IMR-90 (cell line): ENCODE measurements around the gene CROCC2. TPM values are rescaled to one million over a fixed set of nuclear protein-coding genes. Genes with fewer than 3 reads are reported as not detected.

ENCODE experiments used
- ATAC-seq: fragments of 200-7000 bp; cut with Tn5 transposase; 2 replicates; pipeline ENCODE4 v1.9.1; 2020; ENCODE audit warnings: low read depth, mild to moderate bottlenecking, moderate library complexity
- BruUV-seq: library from RNA; stranded (reverse); fragments of 400-500 nt; replicated peaks from 2 replicates; lab custom pipeline; 2021; lab: Mats Ljungman, UMichigan
- CTCF ChIA-PET: fragments of 300-600 bp; formaldehyde crosslinking; extraction: SDS; loops from one replicate; lab custom pipeline; 2021; ENCODE audit warnings: antibody characterized with exemption; lab: Yijun Ruan, JAX
- POLR2A ChIA-PET: fragments of 300-600 bp; sonication (Branson Sonifier 250); formaldehyde crosslinking; loops from one replicate; lab custom pipeline; 2022; ENCODE audit warnings: antibody characterized with exemption; ENCODE audit not compliant: unreplicated experiment; lab: Charles Lee
- DNase-seq: peaks from one replicate; pipeline ENCODE4 v3.0.0; 2013
- H2AFZ ChIP-seq: replicated peaks from 2 replicates; pipeline ENCODE3; 2013; ENCODE audit warnings: low read length, mild to moderate bottlenecking; ENCODE audit not compliant: poor library complexity
- H2AK5ac ChIP-seq: 2 replicates; pipeline ENCODE4 v1.6.1; 2013; ENCODE audit warnings: low read depth, low read length, inconsistent platforms
- H2AK9ac ChIP-seq: replicated peaks from 2 replicates; pipeline ENCODE3; 2013; ENCODE audit warnings: mild to moderate bottlenecking, low read depth, low read length, moderate library complexity; ENCODE audit not compliant: poor library complexity
- H2BK120ac ChIP-seq: 2 replicates; pipeline ENCODE4 v1.6.1; 2013; ENCODE audit warnings: low read depth, low read length, inconsistent platforms
- H2BK15ac ChIP-seq: 3 replicates; pipeline ENCODE4 v1.6.1; 2013; ENCODE audit warnings: low read depth, low read length, inconsistent platforms
- H2BK20ac ChIP-seq: 2 replicates; pipeline ENCODE4 v1.6.1; 2013; ENCODE audit warnings: low read depth, mild to moderate bottlenecking, inconsistent platforms, low read length, moderate library complexity
- H2BK5ac ChIP-seq: 2 replicates; pipeline ENCODE4 v1.6.1; 2013; ENCODE audit warnings: mild to moderate bottlenecking, low read depth, low read length, inconsistent platforms; ENCODE audit not compliant: poor library complexity, severe bottlenecking
- H3K14ac ChIP-seq: replicated peaks from 2 replicates; pipeline ENCODE4 v1.6.1; 2013; ENCODE audit warnings: low read depth, low read length, inconsistent platforms
- H3K18ac ChIP-seq: 2 replicates; pipeline ENCODE4 v1.6.1; 2013; ENCODE audit warnings: low read depth, low read length, control low read depth
- H3K23ac ChIP-seq: 2 replicates; pipeline ENCODE4 v1.6.1; 2013; ENCODE audit warnings: low read depth, low read length, inconsistent platforms
- H3K27ac ChIP-seq: 2 replicates; pipeline ENCODE4 v1.5.1; 2013; ENCODE audit warnings: mild to moderate bottlenecking, control low read depth, low read length; ENCODE audit not compliant: insufficient read depth
- H3K27me3 ChIP-seq: 2 replicates; pipeline ENCODE4 v1.6.1; 2013; ENCODE audit warnings: low read length; ENCODE audit not compliant: control insufficient read depth, insufficient read depth
- H3K36me3 ChIP-seq: 2 replicates; pipeline ENCODE4 v1.6.1; 2013; ENCODE audit warnings: low read length, mixed read lengths; ENCODE audit not compliant: control insufficient read depth, insufficient read depth
- H3K4ac ChIP-seq: 2 replicates; pipeline ENCODE4 v1.6.1; 2013; ENCODE audit warnings: low read depth, low read length, inconsistent platforms
- H3K4me1 ChIP-seq: 2 replicates; pipeline ENCODE4 v1.6.1; 2013; ENCODE audit warnings: low read length, mixed read lengths; ENCODE audit not compliant: control insufficient read depth, insufficient read depth
- H3K4me2 ChIP-seq: 2 replicates; pipeline ENCODE4 v1.6.1; 2013; ENCODE audit warnings: low read depth, mild to moderate bottlenecking, control low read depth, low read length, moderate library complexity
- H3K4me3 ChIP-seq: 2 replicates; pipeline ENCODE4 v1.5.1; 2013; ENCODE audit warnings: low read depth, mild to moderate bottlenecking, control low read depth, low read length, moderate library complexity; ENCODE audit not compliant: insufficient read depth
- H3K56ac ChIP-seq: 2 replicates; pipeline ENCODE4 v1.6.1; 2013; ENCODE audit warnings: low read length, inconsistent platforms; ENCODE audit not compliant: insufficient read depth; ENCODE audit errors: extremely low read depth
- H3K79me1 ChIP-seq, 2 experiments: 2 replicates each; pipeline ENCODE4 v1.6.1; 2013; ENCODE audit warnings: low read length in 2 of 2, inconsistent platforms in 1 of 2, low read depth in 1 of 2
- H3K9ac ChIP-seq: 2 replicates; pipeline ENCODE4 v1.6.1; 2013; ENCODE audit warnings: low read depth, low read length, control low read depth
- H3K9me1 ChIP-seq: 2 replicates; pipeline ENCODE4 v1.6.1; 2013; ENCODE audit warnings: low read length, inconsistent platforms; ENCODE audit not compliant: insufficient read depth
- H3K9me3 ChIP-seq: 2 replicates; pipeline ENCODE4 v1.6.1; 2013; ENCODE audit warnings: low read length; ENCODE audit not compliant: control insufficient read depth, insufficient read depth
- H4K20me1 ChIP-seq: 2 replicates; pipeline ENCODE4 v1.6.1; 2013; ENCODE audit warnings: low read length, inconsistent platforms; ENCODE audit not compliant: insufficient read depth
- H4K5ac ChIP-seq: 2 replicates; pipeline ENCODE4 v1.6.1; 2013; ENCODE audit warnings: mild to moderate bottlenecking, low read depth, low read length, control low read depth
- H4K8ac ChIP-seq, 2 experiments: 2 replicates each; pipeline ENCODE4 v1.6.1; 2013; ENCODE audit warnings: low read depth in 2 of 2, low read length in 2 of 2, control low read depth in 1 of 2, inconsistent platforms in 1 of 2
- H4K91ac ChIP-seq: 2 replicates; pipeline ENCODE4 v1.6.1; 2013; ENCODE audit warnings: low read depth, low read length, inconsistent platforms; ENCODE audit not compliant: insufficient read depth
- BHLHE40 ChIP-seq: fragments of 150-350 bp; IDR thresholded peaks from 2 replicates; pipeline ENCODE4 v1.6.1; 2016; ENCODE audit warnings: mild to moderate bottlenecking, low read depth, low read length
- CEBPB ChIP-seq: IDR thresholded peaks from 2 replicates; pipeline ENCODE4 v1.6.1; 2012; ENCODE audit warnings: low read depth, low read length, improper control_type of control experiment
- CHD1 ChIP-seq: IDR thresholded peaks from 2 replicates; pipeline ENCODE4 v1.6.1; 2012; ENCODE audit warnings: low read depth, low read length, improper control_type of control experiment
- CTCF ChIP-seq: conservative IDR thresholded peaks from 2 replicates; pipeline ENCODE4 v1.5.1; 2012; ENCODE audit warnings: mild to moderate bottlenecking, low read depth, low read length, improper control_type of control experiment
- ELK1 ChIP-seq: fragments of 150-350 bp; IDR thresholded peaks from 2 replicates; pipeline ENCODE4 v1.6.1; 2016; ENCODE audit warnings: low read depth, mild to moderate bottlenecking, low read length, moderate library complexity, borderline replicate concordance
- FOS ChIP-seq: fragments of 150-350 bp; IDR thresholded peaks from 2 replicates; pipeline ENCODE4 v1.6.1; 2016; ENCODE audit warnings: low read depth, low read length
- MAFK ChIP-seq: IDR thresholded peaks from 2 replicates; pipeline ENCODE4 v1.6.1; 2012; ENCODE audit warnings: low read depth, low read length, improper control_type of control experiment
- MAZ ChIP-seq: IDR thresholded peaks from 2 replicates; pipeline ENCODE4 v1.6.1; 2012; ENCODE audit warnings: low read depth, mild to moderate bottlenecking, low read length, improper control_type of control experiment, moderate library complexity, borderline replicate concordance
- MXI1 ChIP-seq: IDR thresholded peaks from 2 replicates; pipeline ENCODE4 v1.6.1; 2012; ENCODE audit warnings: low read depth, mild to moderate bottlenecking, low read length, moderate library complexity, borderline replicate concordance
- NFE2L2 ChIP-seq: fragments of 150-350 bp; IDR thresholded peaks from 2 replicates; pipeline ENCODE4 v1.6.1; 2016; ENCODE audit warnings: low read depth, mild to moderate bottlenecking, low read length
- POLR2A ChIP-seq: IDR thresholded peaks from 2 replicates; pipeline ENCODE4 v1.6.1; 2012; ENCODE audit warnings: mild to moderate bottlenecking, low read depth, low read length
- RAD21 ChIP-seq: IDR thresholded peaks from 2 replicates; pipeline ENCODE4 v1.6.1; 2012; ENCODE audit warnings: low read length, improper control_type of control experiment
- RCOR1 ChIP-seq: IDR thresholded peaks from 2 replicates; pipeline ENCODE4 v1.6.1; 2012; ENCODE audit warnings: mild to moderate bottlenecking, low read length, improper control_type of control experiment; ENCODE audit not compliant: insufficient replicate concordance
- RFX5 ChIP-seq: IDR thresholded peaks from 2 replicates; pipeline ENCODE4 v1.8.0; 2012; ENCODE audit warnings: low read depth, mild to moderate bottlenecking, low read length, moderate library complexity
- SMC3 ChIP-seq: fragments of 150-350 bp; IDR thresholded peaks from 2 replicates; pipeline ENCODE4 v1.6.1; 2016; ENCODE audit warnings: low read depth, mild to moderate bottlenecking, antibody characterized with exemption, low read length, moderate library complexity
- USF2 ChIP-seq: fragments of 150-350 bp; IDR thresholded peaks from 2 replicates; pipeline ENCODE4 v1.6.1; 2017; ENCODE audit warnings: mild to moderate bottlenecking, antibody characterized with exemption, low read length, low read depth
- WGBS, 2 experiments: methylation state at CpG; one replicate each; pipeline versions ENCODE4 v1.1.5 to v1.1.7; 2013; ENCODE audit warnings: missing lambda C conversion rate in 2 of 2; ENCODE audit not compliant: insufficient read length in 1 of 2; ENCODE audit errors: extremely low coverage in 2 of 2; 5-methylcytosine and 5-hydroxymethylcytosine counted together
- dilution Hi-C: fragments of 300-500 bp; cut with HindIII; formaldehyde crosslinking; loops from one replicate; pipeline ENCODE4 v1.14.3; 2018; ENCODE audit warnings: low sequenced_read_pairs; ENCODE audit not compliant: unreplicated experiment
- in situ Hi-C: fragments of 300-500 bp; cut with MboI; formaldehyde crosslinking; loops from 3 replicates; pipeline ENCODE4 v1.14.3; 2019; ENCODE audit warnings: low sequenced_read_pairs, inconsistent platforms, mixed read lengths
- intact Hi-C: fragments of 100-400 bp; cut with micrococcal nuclease; formaldehyde crosslinking; loops from 2 replicates; pipeline ENCODE4 v1.10.0; 2022
- polyA plus RNA-seq, 3 experiments: library from polyadenylated mRNA; depleted of rRNA; stranded (reverse); fragments of >200 nt; gene quantifications; 2 replicates each; pipeline ENCODE4 v1.2.3, GENCODE V29; 2012; ENCODE audit warnings: low replicate concordance in 1 of 3
- total RNA-seq: library from RNA; depleted of rRNA; stranded (reverse); fragments of >200 nt; gene quantifications from 2 replicates; pipeline ENCODE4 v1.2.3, GENCODE V29; 2012

Gene CROCC2
- total and polyA plus RNA-seq, 2 of the 4 experiments (the other 2 are of a cell fraction) = not detected

GRCh38 chr2:240874715-240875227 is 31.4 kb upstream of the CROCC2 start:
- no peak for DNase-seq
- TF ChIP-seq RFX5 (no peak), SMC3 (no peak), BHLHE40 (no peak), FOS (no peak), USF2 (no peak), RCOR1 (no peak), NFE2L2 (no peak), RAD21 (no peak), CEBPB (no peak), CTCF (no peak), CHD1 (no peak), MAZ (no peak), ELK1 (no peak), MAFK (no peak), MXI1 (no peak), POLR2A (no peak)
- no peaks in the 10 kb centered on the region for H4K20me1 ChIP-seq
- CTCF ChIA-PET = no interaction called here
- H3K27ac ChIP-seq = no peak overlapping the region
- no peak overlapping the region for H3K18ac ChIP-seq
- H2AK9ac ChIP-seq = no peak overlapping the region
- H2BK120ac ChIP-seq = no peak overlapping the region
- H3K9me3 ChIP-seq = no peaks in the 10 kb centered on the region
- H2BK15ac ChIP-seq = no peak overlapping the region
- ATAC-seq = no peak; the same call in 1 of the 2 replicates
- no peak overlapping the region for H3K9ac ChIP-seq
- H3K14ac ChIP-seq = no peak overlapping the region
- H3K56ac ChIP-seq = no peak overlapping the region
- WGBS, 2 experiments = 60% methylated on average over 4 of the region's 12 CpGs; no CpG with 5 or more reads in 1 of the 2 experiments
- no peak overlapping the region for H4K5ac ChIP-seq
- no peak overlapping the region for H3K4ac ChIP-seq
- no peak overlapping the region for H3K4me3 ChIP-seq
- no peak overlapping the region for H4K8ac ChIP-seq
- H3K23ac ChIP-seq = no peak overlapping the region
- dilution Hi-C loops = no loop called here
- no peak overlapping the region for H3K4me2 ChIP-seq
- no peaks in the 10 kb centered on the region for H3K36me3 ChIP-seq
- H4K91ac ChIP-seq = no peak overlapping the region
- intact Hi-C loops = no loop called here
- no peak overlapping the region for H2AFZ ChIP-seq
- POLR2A ChIA-PET = no interaction called here
- H3K27me3 ChIP-seq = peaks cover 28% of the 10 kb centered on the region; the same call in 1 of the 2 replicates
- H3K9me1 ChIP-seq = no peaks in the 10 kb centered on the region
- no peak overlapping the region for H2AK5ac ChIP-seq
- BruUV-seq = no TSS peak
- no peaks in the 10 kb centered on the region for H3K79me1 ChIP-seq
- no peaks in the 10 kb centered on the region for H3K4me1 ChIP-seq
- no peak overlapping the region for H2BK5ac ChIP-seq
- in situ Hi-C loops = loop anchor here (25.0 kb wide), 1 partner anchor 788 kb away; no protein-coding TSS in a partner anchor
- H2BK20ac ChIP-seq = no peak overlapping the region
